HepG2 (cell line): ENCODE data around the gene PCDH17. TPM values are rescaled to one million over a fixed set of nuclear protein-coding genes. Genes with fewer than 3 reads are reported as not detected.

Source experiments
- ATAC-seq: fragments of 200-7000 bp; cut with Tn5 transposase; 3 replicates; pipeline ENCODE4 v1.9.1; 2020; ENCODE audit warnings: mild to moderate bottlenecking, moderate library complexity
- BruUV-seq: library from RNA; stranded (reverse); fragments of 400-500 nt; replicated peaks from 2 replicates; lab custom pipeline; 2021; lab: Mats Ljungman, UMichigan
- CTCF ChIA-PET: fragments of 300-600 bp; formaldehyde crosslinking; extraction: SDS; loops from one replicate; lab custom pipeline; 2021; ENCODE audit warnings: low total read pairs, inconsistent platforms, low intra/inter-chr PET ratio; lab: Yijun Ruan, JAX
- POLR2A ChIA-PET: fragments of 350-600 bp; sonication (Branson Sonifier 250); formaldehyde crosslinking; loops from one replicate; lab custom pipeline; 2020; ENCODE audit warnings: antibody characterized with exemption, inconsistent platforms; lab: Yijun Ruan, JAX
- DNase-seq: peaks from one replicate; pipeline ENCODE4 v3.0.0-alpha.2; 2015; ENCODE audit warnings: low spot score
- FAIRE-seq: peaks from 3 replicates; lab custom pipeline; 2011; peaks lifted over from hg19 to GRCh38; lab: Jason Lieb, UNC
- H2AFZ ChIP-seq: one replicate; pipeline ENCODE4 v1.6.1; 2011; ENCODE audit warnings: low read length, inconsistent platforms
- H3K27ac ChIP-seq: fragments of 300-600 bp; 3 replicates; pipeline ENCODE4 v1.8.0; 2011; ENCODE audit warnings: mixed run types, mild to moderate bottlenecking, mixed read lengths, low read length, inconsistent platforms; ENCODE audit not compliant: insufficient read depth; ENCODE audit errors: extremely low read length
- H3K27me3 ChIP-seq, 2 experiments: fragments of 200-600 bp in 1 of 2; 2 replicates in 1 of 2; 3 replicates in 1 of 2; pipeline versions ENCODE4 v1.6.0 to v1.8.0; 2011; ENCODE audit warnings: low read length in 2 of 2, mild to moderate bottlenecking in 2 of 2, moderate library complexity in 2 of 2, inconsistent platforms in 1 of 2; ENCODE audit not compliant: insufficient read depth in 2 of 2, control insufficient read depth in 1 of 2
- H3K36me3 ChIP-seq, 2 experiments: fragments of 200-600 bp in 1 of 2; replicated peaks in 1 of 2; 2 replicates in 1 of 2; 3 replicates in 1 of 2; pipeline versions ENCODE4 v1.5.1 to v1.8.0; 2011; ENCODE audit warnings: low read length in 2 of 2, inconsistent platforms in 1 of 2; ENCODE audit not compliant: insufficient read depth in 2 of 2, control insufficient read depth in 1 of 2
- H3K4me1 ChIP-seq: 2 replicates; pipeline ENCODE4 v1.5.1; 2012; ENCODE audit warnings: low read length, inconsistent platforms; ENCODE audit not compliant: insufficient read depth
- H3K4me2 ChIP-seq: 2 replicates; pipeline ENCODE4 v1.6.0; 2011; ENCODE audit warnings: low read depth, low read length, inconsistent platforms
- H3K4me3 ChIP-seq, 3 experiments: fragments of 200-600 bp in 1 of 3; sonication (generic), shearing (Covaris generic) in 1 of 3; replicated peaks in 1 of 3; 2 replicates each; pipeline ENCODE4 v1.5.1; 2011 to 2016; ENCODE audit warnings: low read length in 3 of 3, inconsistent platforms in 2 of 3, low read depth in 2 of 3, mild to moderate bottlenecking in 2 of 3, control low read depth in 1 of 3, mixed read lengths in 1 of 3; ENCODE audit not compliant: insufficient read depth in 1 of 3
- H3K79me2 ChIP-seq: one replicate; pipeline ENCODE4 v1.6.1; 2011; ENCODE audit warnings: low read length, inconsistent platforms; ENCODE audit not compliant: insufficient read depth
- H3K9ac ChIP-seq: 2 replicates; pipeline ENCODE4 v1.6.0; 2011; ENCODE audit warnings: mild to moderate bottlenecking, low read depth, low read length, inconsistent platforms; ENCODE audit not compliant: insufficient read depth
- H3K9me3 ChIP-seq: 2 replicates; pipeline ENCODE4 v1.5.1; 2012; ENCODE audit warnings: mild to moderate bottlenecking, low read length
- H4K20me1 ChIP-seq: 2 replicates; pipeline ENCODE4 v1.6.0; 2011; ENCODE audit warnings: inconsistent platforms, mild to moderate bottlenecking, low read length, moderate library complexity; ENCODE audit not compliant: insufficient read depth
- CEBPB ChIP-seq: IDR thresholded peaks from 2 replicates; pipeline ENCODE4 v1.6.1; 2011; ENCODE audit warnings: low read depth, low read length, improper control_type of control experiment, borderline replicate concordance
- CEBPG ChIP-seq: IDR thresholded peaks from 2 replicates; pipeline ENCODE4 v1.6.1; 2016
- SMC3 ChIP-seq: IDR thresholded peaks from 2 replicates; pipeline ENCODE4 v1.6.1; 2011; ENCODE audit warnings: low read length, improper control_type of control experiment
- STAG1 ChIP-seq: sonication (generic); formaldehyde crosslinking; IDR thresholded peaks from 2 replicates; pipeline ENCODE4 v1.4.0; 2020; ENCODE audit warnings: missing genetic modification reagents
- ZNF121 ChIP-seq: sonication (generic); formaldehyde crosslinking; IDR thresholded peaks from 2 replicates; pipeline ENCODE4 v1.5.0; 2020; ENCODE audit warnings: mild to moderate bottlenecking, missing genetic modification reagents
- ZNF850 ChIP-seq: sonication (generic); formaldehyde crosslinking; conservative IDR thresholded peaks from 2 replicates; pipeline ENCODE4 v1.9.0; 2021; ENCODE audit warnings: mild to moderate bottlenecking, missing genetic modification reagents
- WGBS: methylation state at CpG from one replicate; pipeline ENCODE4 v1.1.6; 2017; ENCODE audit warnings: low lambda C conversion rate; 5-methylcytosine and 5-hydroxymethylcytosine counted together
- in situ Hi-C: cut with HindIII; loops from 2 replicates; pipeline ENCODE4 v1.10.0; 2017; ENCODE audit warnings: low pct_unique_long_range_greater_than_20kb; ENCODE audit not compliant: extremely low pct_ligation_motif_present
- intact Hi-C: fragments of 100-400 bp; cut with micrococcal nuclease; formaldehyde crosslinking; loops from one replicate; pipeline ENCODE4 v1.10.0; 2022; ENCODE audit not compliant: unreplicated experiment
- polyA plus RNA-seq, 8 experiments: library from polyadenylated mRNA; depleted of rRNA in 3 of 8; stranded (reverse) in 7 of 8; unstranded in 1 of 8; fragments of >200 nt; fragmentation: Illumina TruSeq in 4 of 8; extraction: Trizol in 4 of 8; gene quantifications; 2 replicates each; pipeline versions ENCODE4 v1.2.1 to v1.2.3, GENCODE V29; 2011 to 2016; ENCODE audit warnings: low read depth in 4 of 8, missing spikeins in 1 of 8, mixed read lengths in 1 of 8; ENCODE audit not compliant: insufficient read depth in 1 of 8
- total RNA-seq, 5 experiments: library from RNA; depleted of rRNA; stranded (reverse); fragments of >200 nt; fragmentation: Illumina TruSeq; extraction: Trizol; gene quantifications; 2 replicates each; pipeline ENCODE4 v1.2.3, GENCODE V29; 2016; ENCODE audit warnings: low read depth in 1 of 5
- TF ChIP-seq, protein P1 (sequence below): IDR thresholded peaks from 2 replicates; pipeline ENCODE4 v1.6.1; 2016; ENCODE audit warnings: missing biosample characterization, missing genetic modification reagents, low read depth
- TF ChIP-seq, protein P2 (sequence below): sonication (generic); formaldehyde crosslinking; IDR thresholded peaks from 2 replicates; pipeline ENCODE4 v1.5.0; 2020; ENCODE audit warnings: missing genetic modification reagents
- TF ChIP-seq, protein P3 (sequence below): sonication (generic); formaldehyde crosslinking; IDR thresholded peaks from 2 replicates; pipeline ENCODE4 v1.5.0; 2020; ENCODE audit warnings: mild to moderate bottlenecking, missing genetic modification reagents, moderate library complexity

The PCDH17 gene
- total and polyA plus RNA-seq, 2 of the 13 experiments (the other 11 are each of a cell fraction or from before 2014, with no cell fraction given): not detected

DNA sequence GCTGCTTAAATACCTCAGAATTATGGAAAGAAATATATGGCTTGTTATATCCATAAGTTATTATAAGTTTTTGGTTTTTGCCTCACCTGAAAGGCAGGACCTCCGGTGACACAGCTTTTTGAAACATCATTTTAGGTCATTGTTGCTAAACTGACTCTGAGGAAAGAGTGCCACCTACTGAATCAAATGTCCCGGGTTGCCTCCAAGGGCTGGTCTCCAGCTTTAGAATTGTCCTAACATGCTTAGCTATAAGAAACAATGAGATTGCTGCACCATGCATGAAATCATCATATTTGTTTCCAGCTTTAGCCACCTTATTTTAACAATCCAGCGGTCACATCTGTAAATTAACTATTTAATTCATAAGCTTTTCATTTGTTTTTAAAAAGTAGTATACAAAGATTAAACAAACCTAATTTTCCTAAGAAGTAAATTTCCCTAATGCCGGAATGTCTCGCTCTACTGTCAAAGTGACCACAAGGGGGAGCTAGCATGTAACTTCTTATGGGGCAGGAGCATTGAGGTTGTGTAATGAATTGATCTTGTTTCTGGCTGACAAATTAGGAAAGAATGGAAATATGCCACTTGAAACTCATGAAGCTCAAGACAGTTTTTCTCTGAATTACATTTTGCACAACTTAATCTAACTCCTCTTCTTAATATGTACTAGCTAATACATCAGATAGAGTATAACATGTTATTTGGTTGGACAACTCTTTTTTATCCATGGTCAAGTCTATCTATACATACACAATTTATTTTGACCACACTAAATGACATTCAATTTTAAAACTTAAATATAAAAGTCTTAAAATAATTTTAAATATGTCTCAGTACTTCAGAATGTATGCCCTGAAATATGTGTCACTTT, 6.7 kb upstream of the PCDH17 start:
- ATAC-seq (peak; percentile 83), DNase-seq (peak; percentile 56), FAIRE-seq (no peak)
- WGBS: 2% methylated on average over 5 of the region's 5 CpGs
- H3K9ac ChIP-seq: no peak overlapping the region
- TF ChIP-seq, protein P1, sequence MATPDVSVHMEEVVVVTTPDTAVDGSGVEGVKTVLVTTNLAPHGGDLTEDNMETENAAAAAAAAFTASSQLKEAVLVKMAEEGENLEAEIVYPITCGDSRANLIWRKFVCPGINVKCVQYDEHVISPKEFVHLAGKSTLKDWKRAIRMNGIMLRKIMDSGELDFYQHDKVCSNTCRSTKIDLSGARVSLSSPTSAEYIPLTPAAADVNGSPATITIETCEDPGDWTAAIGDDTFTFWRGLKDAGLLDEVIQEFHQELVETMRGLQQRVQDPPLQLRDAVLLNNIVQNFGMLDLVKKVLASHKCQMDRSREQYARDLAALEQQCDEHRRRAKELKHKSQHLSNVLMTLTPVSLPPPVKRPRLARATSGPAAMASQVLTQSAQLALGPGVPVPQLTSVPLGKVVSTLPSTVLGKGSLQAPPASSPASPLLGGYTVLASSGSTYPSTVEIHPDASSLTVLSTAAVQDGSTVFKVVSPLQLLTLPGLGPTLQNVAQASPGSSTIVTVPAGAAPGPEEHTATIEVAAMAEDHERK (CRISPR knock-in tag): no peak
- TF ChIP-seq, protein P2, sequence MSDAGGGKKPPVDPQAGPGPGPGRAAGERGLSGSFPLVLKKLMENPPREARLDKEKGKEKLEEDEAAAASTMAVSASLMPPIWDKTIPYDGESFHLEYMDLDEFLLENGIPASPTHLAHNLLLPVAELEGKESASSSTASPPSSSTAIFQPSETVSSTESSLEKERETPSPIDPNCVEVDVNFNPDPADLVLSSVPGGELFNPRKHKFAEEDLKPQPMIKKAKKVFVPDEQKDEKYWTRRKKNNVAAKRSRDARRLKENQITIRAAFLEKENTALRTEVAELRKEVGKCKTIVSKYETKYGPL (CRISPR knock-in tag): 0 out of 2 replicates have a peak, but pooled peaks have one; percentile 40
- peak; percentile 63; the same call in 1 of the 2 replicates for TF ChIP-seq CEBPB
- peak; percentile 54 for TF ChIP-seq CEBPG (CRISPR knock-in tag)
- no peak for TF ChIP-seq ZNF121 (CRISPR knock-in tag)
- TF ChIP-seq, protein P3, sequence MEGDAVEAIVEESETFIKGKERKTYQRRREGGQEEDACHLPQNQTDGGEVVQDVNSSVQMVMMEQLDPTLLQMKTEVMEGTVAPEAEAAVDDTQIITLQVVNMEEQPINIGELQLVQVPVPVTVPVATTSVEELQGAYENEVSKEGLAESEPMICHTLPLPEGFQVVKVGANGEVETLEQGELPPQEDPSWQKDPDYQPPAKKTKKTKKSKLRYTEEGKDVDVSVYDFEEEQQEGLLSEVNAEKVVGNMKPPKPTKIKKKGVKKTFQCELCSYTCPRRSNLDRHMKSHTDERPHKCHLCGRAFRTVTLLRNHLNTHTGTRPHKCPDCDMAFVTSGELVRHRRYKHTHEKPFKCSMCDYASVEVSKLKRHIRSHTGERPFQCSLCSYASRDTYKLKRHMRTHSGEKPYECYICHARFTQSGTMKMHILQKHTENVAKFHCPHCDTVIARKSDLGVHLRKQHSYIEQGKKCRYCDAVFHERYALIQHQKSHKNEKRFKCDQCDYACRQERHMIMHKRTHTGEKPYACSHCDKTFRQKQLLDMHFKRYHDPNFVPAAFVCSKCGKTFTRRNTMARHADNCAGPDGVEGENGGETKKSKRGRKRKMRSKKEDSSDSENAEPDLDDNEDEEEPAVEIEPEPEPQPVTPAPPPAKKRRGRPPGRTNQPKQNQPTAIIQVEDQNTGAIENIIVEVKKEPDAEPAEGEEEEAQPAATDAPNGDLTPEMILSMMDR (CRISPR knock-in tag): peak; percentile 62
- TF ChIP-seq SMC3: peak; percentile 70
- no peak for TF ChIP-seq ZNF850 (CRISPR knock-in tag)
- peak; percentile 68 for TF ChIP-seq STAG1 (CRISPR knock-in tag)
- no peak overlapping the region for H2AFZ ChIP-seq
- intact Hi-C loops (loop anchor here (1.0 to 2.0 kb wide), 2 partner anchors 1218 to 1554 kb away; no protein-coding TSS in a partner anchor), in situ Hi-C loops (loop anchor here (10.0 kb wide), 1 partner anchor 1690 kb away; no protein-coding TSS in a partner anchor)
- no peaks in the 10 kb centered on the region for H4K20me1 ChIP-seq
- ChIA-PET CTCF (interaction anchor here (2.4 kb wide), 1 partner anchor 1694 kb away, joined by 13 read pairs; no protein-coding TSS in a partner anchor), POLR2A (no interaction called here)
- no peaks in the 10 kb centered on the region for H3K36me3 ChIP-seq
- H3K4me2 ChIP-seq: no peak overlapping the region
- H3K27me3 ChIP-seq: peaks cover 0 to 7% of the 10 kb centered on the region in 2 experiments; a peak in 2 of 5 replicates
- no TSS peak for BruUV-seq
- no peaks in the 10 kb centered on the region for H3K9me3 ChIP-seq
- H3K79me2 ChIP-seq: no peaks in the 10 kb centered on the region
- H3K27ac ChIP-seq: no peak overlapping the region
- no peaks in the 10 kb centered on the region for H3K4me1 ChIP-seq
- no peak overlapping the region for H3K4me3 ChIP-seq
